WERI-Rb-1 (cell line): ENCODE data around the gene ERLIN1.

ENCODE experiments used
- DNase-seq: peaks from one replicate; pipeline ENCODE4 v3.0.0-alpha.2; 2020
- H3K27ac ChIP-seq: fragments of 250-450 bp; sonication (Bioruptor Pico); 2 replicates; pipeline ENCODE4 v1.5.1; 2020; ENCODE audit warnings: mild to moderate bottlenecking, moderate library complexity
- H3K27me3 ChIP-seq: fragments of 250-450 bp; sonication (Bioruptor Pico); 2 replicates; pipeline ENCODE4 v1.5.1; 2021; ENCODE audit warnings: mild to moderate bottlenecking, low read depth, moderate library complexity; ENCODE audit not compliant: insufficient read depth, severe bottlenecking
- H3K36me3 ChIP-seq: fragments of 250-450 bp; sonication (Bioruptor Pico); 2 replicates; pipeline ENCODE4 v1.5.1; 2020; ENCODE audit warnings: mild to moderate bottlenecking, moderate library complexity
- H3K4me3 ChIP-seq: 2 replicates; pipeline ENCODE4 v1.5.1; 2011; ENCODE audit warnings: low read depth, mild to moderate bottlenecking, control low read depth, low read length
- H3K9me3 ChIP-seq: fragments of 250-450 bp; sonication (Bioruptor Pico); 2 replicates; pipeline ENCODE4 v1.5.1; 2021; ENCODE audit warnings: mild to moderate bottlenecking, moderate library complexity; ENCODE audit not compliant: severe bottlenecking
- CTCF ChIP-seq: IDR thresholded peaks from 2 replicates; pipeline ENCODE4 v1.5.1; 2011; ENCODE audit warnings: low read depth, mild to moderate bottlenecking, control low read depth, inconsistent platforms, low read length

Gene ERLIN1

DNA sequence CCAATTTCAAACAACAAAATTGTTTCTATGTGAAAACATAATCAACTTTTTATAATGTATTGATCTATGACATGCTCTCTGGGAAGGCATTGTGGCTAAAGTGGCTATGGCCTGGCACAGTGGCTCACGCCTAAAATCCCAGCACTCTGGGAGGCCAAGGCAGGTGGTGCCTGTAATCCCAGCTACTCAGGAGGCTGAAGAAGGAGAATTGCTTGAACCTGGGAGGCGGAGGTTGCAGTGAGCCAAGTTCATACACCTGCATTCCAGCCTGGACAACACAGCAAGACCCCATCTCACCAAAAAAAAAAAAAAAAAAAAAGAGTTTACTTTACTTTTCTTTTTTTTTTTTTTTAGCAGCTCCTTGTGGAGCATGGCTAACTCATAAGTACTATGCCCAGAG is 65.3 kb downstream of the ERLIN1 start:
- no peaks in the 10 kb centered on the region for H3K27me3 ChIP-seq
- H3K36me3 ChIP-seq = no peaks in the 10 kb centered on the region
- H3K4me3 ChIP-seq = no peak overlapping the region
- no peak for DNase-seq
- no peak for TF ChIP-seq CTCF
- no peak overlapping the region for H3K27ac ChIP-seq
- H3K9me3 ChIP-seq = no peaks in the 10 kb centered on the region

- no peak for TF ChIP-seq CTCF
- Histone ChIP-seq H3K27me3 (no peaks in the 10 kb centered on the region), H3K36me3 (no peaks in the 10 kb centered on the region), H3K9me3 (no peaks in the 10 kb centered on the region), H3K4me3 (no peak overlapping the region), H3K27ac (no peak overlapping the region)
- DNase-seq = no peak
Measured at GRCh38 chr10:100119726-100120125, 66.1 kb downstream of the ERLIN1 start.

GRCh38 chr10:100114976-100115770 is 70.7 kb downstream of the ERLIN1 start:
- H3K4me3 ChIP-seq = no peak overlapping the region
- no peaks in the 10 kb centered on the region for H3K9me3 ChIP-seq
- DNase-seq = no peak
- H3K27me3 ChIP-seq = no peaks in the 10 kb centered on the region
- H3K36me3 ChIP-seq = no peaks in the 10 kb centered on the region
- no peak for TF ChIP-seq CTCF
- no peak overlapping the region for H3K27ac ChIP-seq

DNA sequence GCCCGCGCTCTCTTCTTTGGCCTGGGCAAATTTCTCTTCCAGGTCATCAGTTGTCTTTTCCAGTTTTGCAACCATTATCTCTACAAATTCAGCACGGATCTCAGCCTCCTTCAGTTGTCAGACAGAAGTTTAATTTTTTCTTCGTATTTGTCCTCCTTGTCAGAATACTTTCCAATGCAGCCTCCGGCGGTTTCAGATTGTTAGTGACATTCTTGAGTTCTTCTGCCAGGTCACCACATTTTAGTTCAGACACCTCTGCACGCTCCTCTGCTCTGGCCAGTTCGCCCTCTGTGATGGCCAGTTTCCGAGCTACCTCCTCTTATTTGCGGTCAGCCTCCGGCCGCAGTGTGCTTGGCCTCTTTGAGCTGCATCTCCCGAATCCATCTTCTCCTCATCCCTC is 71.4 kb downstream of the ERLIN1 start:
- no peak overlapping the region for H3K27ac ChIP-seq
- no peak for DNase-seq
- H3K9me3 ChIP-seq = no peaks in the 10 kb centered on the region
- no peaks in the 10 kb centered on the region for H3K27me3 ChIP-seq
- H3K4me3 ChIP-seq = no peak overlapping the region
- TF ChIP-seq CTCF = no peak
- no peaks in the 10 kb centered on the region for H3K36me3 ChIP-seq

DNA sequence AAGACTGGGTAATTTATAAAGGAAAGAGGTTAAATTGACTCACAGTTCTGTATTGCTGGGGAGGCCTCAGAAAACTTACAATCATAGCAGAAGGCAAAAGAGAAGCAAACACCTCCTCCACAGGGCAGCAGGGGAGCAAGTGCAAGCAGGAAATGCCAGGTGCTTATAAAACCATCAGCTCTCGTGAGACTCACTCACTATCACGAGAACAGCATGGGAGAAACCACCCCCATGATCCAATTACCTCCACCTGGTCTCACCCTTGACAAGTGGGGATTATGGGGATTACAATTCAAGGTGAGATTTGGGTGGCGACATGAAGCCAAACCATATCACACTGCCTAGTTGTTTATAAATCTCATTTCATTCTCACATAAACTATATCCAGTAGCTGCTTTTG is 76.2 kb downstream of the ERLIN1 start:
- no peaks in the 10 kb centered on the region for H3K9me3 ChIP-seq
- no peak for TF ChIP-seq CTCF
- H3K36me3 ChIP-seq = no peaks in the 10 kb centered on the region
- H3K27me3 ChIP-seq = no peaks in the 10 kb centered on the region
- no peak overlapping the region for H3K27ac ChIP-seq
- DNase-seq = peak; percentile 76
- H3K4me3 ChIP-seq = no peak overlapping the region

DNA sequence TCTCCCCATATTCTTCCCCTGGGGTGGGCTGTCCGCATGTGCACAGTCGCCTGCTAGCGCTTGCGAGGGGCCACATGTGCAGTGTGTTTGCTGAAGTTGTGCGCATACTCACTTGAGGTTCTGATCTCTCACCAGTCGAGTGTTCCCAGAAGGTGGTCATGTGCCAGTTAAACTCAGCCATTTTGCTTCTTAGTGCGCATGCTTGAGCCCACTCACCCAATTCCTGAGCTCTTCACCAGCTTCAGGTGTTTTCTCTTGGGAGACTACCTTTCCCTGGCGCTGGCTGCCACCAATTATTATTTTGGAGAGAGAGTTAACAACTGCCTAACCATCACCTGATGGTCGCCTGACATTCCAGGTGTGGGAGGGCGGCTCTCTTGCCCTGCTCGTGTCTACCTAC is 79.0 kb downstream of the ERLIN1 start:
- H3K36me3 ChIP-seq = no peaks in the 10 kb centered on the region
- no peaks in the 10 kb centered on the region for H3K27me3 ChIP-seq
- H3K4me3 ChIP-seq = no peak overlapping the region
- H3K27ac ChIP-seq = no peak overlapping the region
- TF ChIP-seq CTCF = no peak
- DNase-seq = no peak
- H3K9me3 ChIP-seq = no peaks in the 10 kb centered on the region
